ENCODE data around the gene COL4A3.

DNA sequence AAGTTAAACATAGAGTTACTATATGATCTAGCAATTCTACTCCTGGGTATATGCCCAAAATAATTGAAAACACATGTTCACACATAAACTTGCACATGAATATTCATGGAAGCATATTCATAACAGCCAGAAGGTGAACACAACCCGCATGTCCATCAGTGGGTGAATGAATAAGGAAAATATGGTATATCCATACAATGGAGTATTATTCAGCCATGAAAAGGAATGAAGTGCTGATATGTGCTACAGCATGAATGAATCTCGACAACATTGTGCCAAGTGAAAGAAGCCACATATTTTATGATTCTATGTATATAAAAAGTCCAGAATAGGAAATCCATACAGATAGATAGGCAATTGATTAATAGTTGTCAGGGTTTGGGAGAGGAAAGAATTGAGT, 16.3 kb upstream of the COL4A3 start:
- TF ChIP-seq EZH2 (IDR thresholded peaks at IDR 0.05; ENCODE audit: low read length) = no peak
- TF ChIP-seq, protein P1, sequence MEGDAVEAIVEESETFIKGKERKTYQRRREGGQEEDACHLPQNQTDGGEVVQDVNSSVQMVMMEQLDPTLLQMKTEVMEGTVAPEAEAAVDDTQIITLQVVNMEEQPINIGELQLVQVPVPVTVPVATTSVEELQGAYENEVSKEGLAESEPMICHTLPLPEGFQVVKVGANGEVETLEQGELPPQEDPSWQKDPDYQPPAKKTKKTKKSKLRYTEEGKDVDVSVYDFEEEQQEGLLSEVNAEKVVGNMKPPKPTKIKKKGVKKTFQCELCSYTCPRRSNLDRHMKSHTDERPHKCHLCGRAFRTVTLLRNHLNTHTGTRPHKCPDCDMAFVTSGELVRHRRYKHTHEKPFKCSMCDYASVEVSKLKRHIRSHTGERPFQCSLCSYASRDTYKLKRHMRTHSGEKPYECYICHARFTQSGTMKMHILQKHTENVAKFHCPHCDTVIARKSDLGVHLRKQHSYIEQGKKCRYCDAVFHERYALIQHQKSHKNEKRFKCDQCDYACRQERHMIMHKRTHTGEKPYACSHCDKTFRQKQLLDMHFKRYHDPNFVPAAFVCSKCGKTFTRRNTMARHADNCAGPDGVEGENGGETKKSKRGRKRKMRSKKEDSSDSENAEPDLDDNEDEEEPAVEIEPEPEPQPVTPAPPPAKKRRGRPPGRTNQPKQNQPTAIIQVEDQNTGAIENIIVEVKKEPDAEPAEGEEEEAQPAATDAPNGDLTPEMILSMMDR (optimal IDR thresholded peaks at IDR 0.05 in 1 of 3, IDR thresholded peaks at IDR 0.05 in 1 of 3, conservative IDR thresholded peaks at IDR 0.05 in 1 of 3; ENCODE audit: extremely low read depth in 1 of 3, insufficient read depth in 2 of 3, low read length in 3 of 3) = no peak

Measured in keratinocyte (primary cell).